Measurements from ENCODE around the gene GRAPL.
"Not testable (repeated sequence)": the region's sequence is repeated elsewhere in the genome, so short reads cannot be mapped to it uniquely, and the experiment has no call there.

Gene GRAPL

DNA sequence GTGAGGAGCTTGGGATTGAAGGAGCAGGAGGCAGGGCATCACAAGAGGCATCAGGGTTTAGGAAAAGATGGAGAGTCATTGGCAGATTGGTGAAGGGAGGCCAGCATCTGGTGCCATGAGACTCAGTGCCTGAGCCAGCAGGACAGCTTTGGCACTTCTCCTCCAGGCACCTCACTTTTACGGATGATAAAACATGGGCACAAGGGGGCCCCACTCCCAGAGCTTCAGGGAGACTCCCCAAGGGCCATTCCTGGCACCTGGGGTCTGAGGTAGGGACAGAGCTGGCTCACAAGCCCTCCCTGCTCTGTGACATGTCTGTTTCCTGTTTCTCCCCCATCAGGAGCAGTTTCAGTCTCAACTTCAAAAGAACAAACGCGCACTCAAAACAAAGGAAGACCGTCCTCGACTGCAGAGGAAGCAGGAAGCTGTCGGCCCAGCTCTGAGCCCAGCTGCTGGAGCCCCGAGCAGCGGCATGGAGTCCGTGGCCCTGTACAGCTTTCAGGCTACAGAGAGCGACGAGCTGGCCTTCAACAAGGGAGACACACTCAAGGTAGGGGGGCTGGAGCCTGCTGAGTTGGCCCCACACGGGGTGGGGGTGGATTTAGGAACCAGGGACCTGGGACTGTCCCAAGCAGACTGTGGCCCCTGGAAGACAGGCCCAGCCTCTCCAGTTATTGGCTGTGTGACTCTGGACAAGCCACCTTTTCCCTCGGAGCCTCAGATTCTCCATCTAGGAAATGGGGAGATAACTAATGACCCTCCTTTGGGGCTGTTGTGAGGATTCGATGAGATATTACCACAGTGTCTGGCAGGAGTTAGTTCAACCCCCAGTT is at the start of gene GRAPL:
Gene GRAPL, plus strand, starts transcription at position 442 of the 833 bp plus-strand sequence. Its CDS starts 31 bp downstream, at position 473.
- H3K27ac ChIP-seq; H3K4me3 ChIP-seq (ENCODE audit: low read depth, low read length); in situ Hi-C loops (cut with HindIII; ENCODE audit: low pct_ligation_motif_present, low sequenced_read_pairs); H3K27me3 ChIP-seq (replicated peaks); H3K36me3 ChIP-seq (replicated peaks); DNase-seq: not testable (repeated sequence)

GRCh38 chr17:19088804-19089685 is 38.3 kb upstream of the GRAPL start:
- in situ Hi-C loops (cut with HindIII; ENCODE audit: low pct_ligation_motif_present, low sequenced_read_pairs); H3K4me3 ChIP-seq (ENCODE audit: low read depth, low read length); H3K27me3 ChIP-seq (replicated peaks); H3K36me3 ChIP-seq (replicated peaks); DNase-seq; H3K27ac ChIP-seq: not testable (repeated sequence)

DNA sequence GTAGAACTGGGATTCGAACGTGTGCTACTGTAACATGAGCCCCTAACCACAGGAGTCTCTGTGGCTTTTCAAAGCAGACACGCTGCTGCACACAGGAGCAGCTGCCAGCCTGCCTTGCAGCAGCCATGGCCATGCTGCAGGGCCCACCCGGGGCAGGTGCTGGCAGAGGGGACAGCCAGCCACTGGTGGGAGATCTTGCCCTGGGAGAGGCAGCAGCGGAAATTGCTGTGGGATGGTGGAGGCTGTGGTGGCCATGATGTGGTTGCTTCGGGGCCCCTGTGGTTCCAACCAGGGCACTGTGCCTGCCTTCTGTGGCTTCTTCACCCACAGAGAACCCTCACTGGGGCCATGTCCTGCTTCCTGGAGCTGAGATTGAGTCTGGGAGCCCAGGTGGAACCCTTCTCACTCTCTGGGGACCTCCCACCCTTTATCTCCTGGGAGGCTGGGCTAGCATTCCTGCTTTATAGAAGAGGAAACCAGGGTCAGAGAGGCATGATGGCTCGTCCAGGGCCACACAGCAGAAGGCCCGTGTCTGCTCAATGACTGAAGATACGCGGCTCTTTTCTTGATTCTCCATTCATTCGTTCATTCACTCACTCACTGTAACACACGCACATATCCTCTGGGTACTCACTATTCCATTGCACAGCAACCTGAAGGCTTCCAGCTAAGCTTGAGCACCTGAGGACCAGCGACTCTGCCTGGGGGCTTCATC is 37.2 kb upstream of the GRAPL start:
- H3K27ac ChIP-seq; H3K36me3 ChIP-seq (replicated peaks); H3K4me3 ChIP-seq (ENCODE audit: low read depth, low read length); in situ Hi-C loops (cut with HindIII; ENCODE audit: low pct_ligation_motif_present, low sequenced_read_pairs); DNase-seq; H3K27me3 ChIP-seq (replicated peaks): not testable (repeated sequence)

DNA sequence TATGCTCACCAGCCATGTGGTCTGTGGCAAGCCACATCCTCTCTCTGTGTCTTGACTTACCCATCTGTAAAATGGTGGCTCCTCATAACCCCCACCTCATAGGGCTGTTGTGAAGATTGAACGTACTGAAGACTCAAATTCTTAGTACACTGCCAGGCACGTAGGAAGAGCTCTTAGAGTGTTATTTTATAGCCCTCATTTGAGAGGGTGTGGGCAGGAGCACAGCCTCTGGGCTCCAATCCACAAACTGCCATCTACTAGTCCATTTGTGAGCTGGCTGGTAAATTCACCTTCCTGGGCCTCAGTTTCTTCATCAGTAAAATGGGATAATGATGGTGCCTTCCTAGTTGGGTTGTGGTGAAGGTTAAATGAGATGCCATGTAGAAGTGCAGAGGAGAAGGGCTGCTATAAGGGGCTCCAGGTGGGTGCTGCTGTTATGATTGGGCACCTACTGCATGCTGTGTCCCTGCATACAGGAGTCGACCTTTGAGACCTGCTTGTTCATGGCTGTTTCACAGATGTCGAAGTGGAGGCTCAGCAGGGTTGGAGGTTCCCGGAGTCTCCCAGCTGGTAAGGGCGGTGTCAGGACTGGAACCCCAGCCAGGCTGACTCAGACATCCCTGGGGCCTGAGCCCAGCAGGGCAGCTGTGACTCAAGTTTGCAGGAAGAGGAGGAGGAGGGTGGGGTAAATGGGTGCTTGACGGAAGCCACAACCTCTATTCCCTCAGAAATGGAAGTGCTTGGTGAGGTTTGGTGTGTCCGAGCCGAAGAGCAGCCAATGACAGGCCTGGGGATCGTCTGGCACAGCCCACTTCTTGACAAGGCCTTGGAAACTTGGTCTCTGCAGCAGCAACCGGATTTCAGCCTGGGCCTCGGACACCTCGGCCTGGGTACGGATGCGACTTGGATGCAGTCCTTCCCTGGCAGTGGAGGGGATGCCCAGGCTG is 34.4 kb upstream of the GRAPL start:
- H3K4me3 ChIP-seq (ENCODE audit: low read depth, low read length); H3K27ac ChIP-seq; in situ Hi-C loops (cut with HindIII; ENCODE audit: low pct_ligation_motif_present, low sequenced_read_pairs); H3K36me3 ChIP-seq (replicated peaks); DNase-seq; H3K27me3 ChIP-seq (replicated peaks): not testable (repeated sequence)

GRCh38 chr17:19093684-19094438 is 33.5 kb upstream of the GRAPL start:
- H3K4me3 ChIP-seq (ENCODE audit: low read depth, low read length); H3K27me3 ChIP-seq (replicated peaks); DNase-seq; H3K27ac ChIP-seq; in situ Hi-C loops (cut with HindIII; ENCODE audit: low pct_ligation_motif_present, low sequenced_read_pairs); H3K36me3 ChIP-seq (replicated peaks): not testable (repeated sequence)

DNA sequence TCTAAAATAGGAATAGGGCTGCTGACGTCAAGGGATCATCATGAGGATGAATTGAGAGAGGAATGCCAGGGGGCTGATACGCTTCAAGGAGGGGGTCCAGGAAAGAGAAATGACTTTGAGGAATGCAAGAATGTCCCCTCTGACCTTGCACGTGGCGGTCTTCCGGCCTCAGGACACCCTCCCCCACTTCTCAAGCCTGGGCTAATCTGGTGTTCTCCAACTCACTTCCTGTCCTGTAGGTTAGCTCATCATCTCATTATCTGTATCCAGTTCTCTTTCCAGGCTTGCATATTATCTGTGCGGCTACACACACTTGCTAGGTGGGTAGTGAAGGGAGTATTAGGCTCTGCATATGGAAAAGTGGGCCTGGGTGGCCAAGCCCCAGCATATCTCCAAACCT is 18.9 kb upstream of the GRAPL start:
- H3K27me3 ChIP-seq (replicated peaks); DNase-seq; in situ Hi-C loops (cut with HindIII; ENCODE audit: low pct_ligation_motif_present, low sequenced_read_pairs); H3K36me3 ChIP-seq (replicated peaks); H3K4me3 ChIP-seq (ENCODE audit: low read depth, low read length); H3K27ac ChIP-seq: not testable (repeated sequence)

GRCh38 chr17:19110189-19111097 is 16.9 kb upstream of the GRAPL start:
- H3K36me3 ChIP-seq (replicated peaks); H3K27ac ChIP-seq; H3K27me3 ChIP-seq (replicated peaks); DNase-seq; H3K4me3 ChIP-seq (ENCODE audit: low read depth, low read length); in situ Hi-C loops (cut with HindIII; ENCODE audit: low pct_ligation_motif_present, low sequenced_read_pairs): not testable (repeated sequence)

DNA sequence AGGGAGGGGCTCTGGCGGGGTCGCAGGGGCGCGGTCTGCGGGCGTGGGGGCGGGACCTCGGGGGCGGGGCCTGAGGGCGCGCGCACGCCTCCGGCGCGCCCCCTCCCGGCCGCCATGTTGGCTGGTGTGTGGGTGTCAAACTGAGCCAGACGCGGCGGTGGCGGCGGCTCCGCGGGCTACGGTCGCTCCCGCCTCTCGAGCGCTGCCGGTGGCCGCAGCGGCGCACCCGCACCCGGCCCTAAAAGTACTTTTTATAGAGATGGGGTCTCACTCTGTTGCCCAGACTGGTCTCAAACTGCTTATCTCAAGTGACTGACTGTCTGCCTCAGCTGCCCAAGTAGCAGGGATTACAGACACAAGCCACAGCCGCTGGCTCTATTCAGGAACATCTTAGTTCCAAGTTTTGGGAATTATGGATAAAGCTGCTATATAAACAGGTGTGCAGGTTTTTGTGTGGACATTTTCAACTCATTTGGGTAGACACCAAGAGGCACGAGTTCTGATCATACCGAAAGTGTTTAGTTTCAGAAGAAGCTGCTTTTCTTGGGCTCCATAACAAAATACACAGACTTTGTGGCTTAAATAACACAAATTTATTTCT is 16.2 kb upstream of the GRAPL start:
- in situ Hi-C loops (cut with HindIII; ENCODE audit: low pct_ligation_motif_present, low sequenced_read_pairs); DNase-seq; H3K27me3 ChIP-seq (replicated peaks); H3K36me3 ChIP-seq (replicated peaks): not testable (repeated sequence)
- Histone ChIP-seq H3K4me3 (ENCODE audit: low read depth, low read length) (peak overlapping the region; percentile 9), H3K27ac (peak overlapping the region; percentile 7)

DNA sequence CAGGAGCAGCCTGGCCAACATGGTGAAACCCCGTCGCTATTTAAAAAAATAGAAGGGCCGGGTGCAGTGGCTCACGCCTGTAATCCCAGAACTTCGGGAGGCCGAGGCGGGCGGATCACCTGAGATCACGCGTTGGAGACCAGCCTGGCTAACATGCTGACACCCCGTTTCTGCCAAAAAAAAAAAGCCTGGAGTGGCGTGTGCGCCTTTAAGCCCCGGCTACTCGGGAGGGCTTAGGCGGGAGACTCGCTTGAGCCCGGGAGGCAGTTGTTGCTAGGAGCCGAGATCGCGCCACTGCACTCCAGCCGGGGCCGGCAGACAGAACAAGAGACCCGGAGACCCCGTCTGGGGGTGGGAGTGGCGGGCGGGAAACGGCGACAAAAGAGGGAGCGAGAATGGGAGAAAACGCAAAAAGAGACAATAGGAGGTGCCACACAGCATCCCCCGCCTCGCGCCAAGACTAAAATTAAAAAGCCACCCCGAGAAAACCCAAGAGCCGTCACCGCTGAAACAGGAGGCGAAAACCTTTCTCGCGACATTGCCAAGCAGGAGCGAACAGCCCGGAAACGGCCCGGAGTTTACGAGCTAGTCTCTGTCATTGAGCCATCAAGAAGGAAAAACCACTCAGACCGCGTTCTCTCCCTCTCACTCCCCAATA is 15.5 kb upstream of the GRAPL start:
- DNase-seq; in situ Hi-C loops (cut with HindIII; ENCODE audit: low pct_ligation_motif_present, low sequenced_read_pairs); H3K4me3 ChIP-seq (ENCODE audit: low read depth, low read length); H3K27me3 ChIP-seq (replicated peaks); H3K27ac ChIP-seq; H3K36me3 ChIP-seq (replicated peaks): not testable (repeated sequence)

DNA sequence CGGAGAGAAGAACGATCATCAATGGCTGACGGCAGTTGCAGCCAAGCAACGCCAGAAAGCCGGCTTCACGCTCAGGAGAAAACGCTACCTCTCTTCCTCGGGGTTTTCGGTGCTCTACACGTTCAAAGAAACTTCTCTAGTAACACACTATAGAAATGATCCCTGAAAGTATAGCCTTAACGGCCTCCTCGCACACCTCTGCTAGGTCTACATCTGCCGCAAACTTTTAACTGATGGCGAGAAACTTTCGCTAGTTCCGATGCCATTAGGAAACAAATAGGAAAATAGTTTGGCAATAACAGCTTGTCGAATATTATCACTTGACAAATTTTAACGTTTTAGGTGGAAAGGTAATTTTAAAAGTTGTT is 14.9 kb upstream of the GRAPL start:
- H3K36me3 ChIP-seq (replicated peaks); DNase-seq; in situ Hi-C loops (cut with HindIII; ENCODE audit: low pct_ligation_motif_present, low sequenced_read_pairs); H3K4me3 ChIP-seq (ENCODE audit: low read depth, low read length); H3K27me3 ChIP-seq (replicated peaks); H3K27ac ChIP-seq: not testable (repeated sequence)

GRCh38 chr17:19118695-19119094 is 8.7 kb upstream of the GRAPL start:
- H3K27me3 ChIP-seq (replicated peaks); H3K4me3 ChIP-seq (ENCODE audit: low read depth, low read length); H3K36me3 ChIP-seq (replicated peaks); in situ Hi-C loops (cut with HindIII; ENCODE audit: low pct_ligation_motif_present, low sequenced_read_pairs); DNase-seq; H3K27ac ChIP-seq: not testable (repeated sequence)

Measured in brain microvascular endothelial cell (primary cell).